PC-3 (cell line): ENCODE measurements around the gene IL17RC. TPM values are rescaled to one million over a fixed set of nuclear protein-coding genes. Genes with fewer than 3 reads are reported as not detected.

Source experiments
- ATAC-seq: fragments of 200-7000 bp; cut with Tn5 transposase; 2 replicates; pipeline ENCODE4 v1.9.1; 2020; ENCODE audit warnings: mild to moderate bottlenecking, moderate library complexity
- BruUV-seq: library from RNA; stranded (reverse); fragments of 400-500 nt; replicated peaks from 2 replicates; lab custom pipeline; 2021; lab: Mats Ljungman, UMichigan
- CTCF ChIA-PET: fragments of 300-600 bp; sonication (Branson Sonifier 250); formaldehyde crosslinking; loops from one replicate; lab custom pipeline; 2022; ENCODE audit warnings: antibody characterized with exemption; lab: Charles Lee
- POLR2A ChIA-PET: fragments of 300-600 bp; sonication (Branson Sonifier 250); formaldehyde crosslinking; loops from one replicate; lab custom pipeline; 2022; ENCODE audit warnings: antibody characterized with exemption; ENCODE audit not compliant: unreplicated experiment; lab: Charles Lee
- DNase-seq: peaks from one replicate; pipeline ENCODE4 v3.0.0-alpha.2; 2015
- H2AFZ ChIP-seq: fragments of 300-600 bp; sonication (generic); 2 replicates; pipeline ENCODE4 v1.6.0; 2016; ENCODE audit warnings: antibody characterized with exemption, low read length
- H3F3A ChIP-seq: fragments of 300-600 bp; sonication (generic); one replicate; pipeline ENCODE4 v1.6.0; 2017; ENCODE audit warnings: antibody characterized with exemption, low read length, control low read depth, mild to moderate bottlenecking; ENCODE audit not compliant: unreplicated experiment
- H3K27ac ChIP-seq: fragments of 300-600 bp; sonication (generic); 2 replicates; pipeline ENCODE4 v1.5.1; 2016; ENCODE audit warnings: mild to moderate bottlenecking, low read length
- H3K27me3 ChIP-seq: fragments of 300-600 bp; sonication (generic); 2 replicates; pipeline ENCODE4 v1.6.1; 2016; ENCODE audit warnings: low read length, mixed read lengths
- H3K36me3 ChIP-seq: fragments of 300-600 bp; sonication (generic); 2 replicates; pipeline ENCODE4 v1.6.1; 2016; ENCODE audit warnings: low read depth, mixed run types, low read length, mixed read lengths
- H3K4me1 ChIP-seq: fragments of 300-600 bp; sonication (generic); 2 replicates; pipeline ENCODE4 v1.5.1; 2016; ENCODE audit warnings: low read length; ENCODE audit not compliant: insufficient read depth
- H3K4me2 ChIP-seq: fragments of 300-600 bp; sonication (generic); 2 replicates; pipeline ENCODE4 v1.6.0; 2016; ENCODE audit warnings: low read length
- H3K4me3 ChIP-seq: fragments of 300-600 bp; sonication (generic); 2 replicates; pipeline ENCODE4 v1.5.1; 2016; ENCODE audit warnings: mild to moderate bottlenecking, low read length, mixed read lengths
- H3K79me2 ChIP-seq: fragments of 300-600 bp; sonication (generic); 2 replicates; pipeline ENCODE4 v1.6.1; 2017; ENCODE audit warnings: low read length, mixed read lengths
- H3K9ac ChIP-seq: fragments of 300-600 bp; sonication (generic); 2 replicates; pipeline ENCODE4 v1.6.0; 2016; ENCODE audit warnings: mild to moderate bottlenecking, low read length
- H3K9me2 ChIP-seq: fragments of 300-600 bp; sonication (generic); replicated peaks from 2 replicates; pipeline ENCODE4 v1.6.1; 2016; ENCODE audit warnings: mixed run types, low read length, mixed read lengths
- H3K9me3 ChIP-seq: fragments of 300-600 bp; sonication (generic); 2 replicates; pipeline ENCODE4 v1.6.1; 2016; ENCODE audit warnings: low read length, mixed read lengths
- H4K20me1 ChIP-seq: fragments of 300-600 bp; sonication (generic); 2 replicates; pipeline ENCODE4 v1.6.1; 2016; ENCODE audit warnings: low read length, mixed read lengths
- CTCF ChIP-seq: fragments of 300-600 bp; sonication (generic); conservative IDR thresholded peaks from 2 replicates; pipeline ENCODE4 v1.5.1; 2017; ENCODE audit warnings: antibody characterized with exemption, low read depth, mild to moderate bottlenecking, low read length
- EZH2 ChIP-seq: fragments of 300-600 bp; sonication (generic); IDR thresholded peaks from one replicate; pipeline ENCODE4 v1.6.1; 2017; ENCODE audit warnings: antibody characterized with exemption, mild to moderate bottlenecking, low read length; ENCODE audit not compliant: unreplicated experiment
- EZH2phosphoT487 ChIP-seq: fragments of 300-600 bp; sonication (generic); IDR thresholded peaks from 2 replicates; pipeline ENCODE4 v1.6.1; 2018; ENCODE audit warnings: mild to moderate bottlenecking, antibody characterized with exemption, low read length, borderline replicate concordance
- intact Hi-C: fragments of 100-400 bp; cut with micrococcal nuclease; formaldehyde crosslinking; loops from 2 replicates; pipeline ENCODE4 v1.9.0; 2023
- total RNA-seq: library from RNA; depleted of rRNA; stranded (reverse); fragments of >200 nt; gene quantifications from 2 replicates; pipeline ENCODE4 v1.2.3, GENCODE V29; 2014

Gene IL17RC
- total RNA-seq, 1 experiment from 2014 or later = 116 TPM

- Histone ChIP-seq H3K9ac (no peak overlapping the region), H3K4me1 (peaks cover 15% of the 10 kb centered on the region), H3F3A (peaks cover 4% of the 10 kb centered on the region), H3K27ac (no peak overlapping the region), H4K20me1 (no peaks in the 10 kb centered on the region), H3K79me2 (peaks cover 9% of the 10 kb centered on the region), H3K27me3 (no peaks in the 10 kb centered on the region), H3K4me3 (no peak overlapping the region), H2AFZ (no peak overlapping the region), H3K4me2 (no peak overlapping the region), H3K36me3 (no peaks in the 10 kb centered on the region), H3K9me2 (no peaks in the 10 kb centered on the region), H3K9me3 (no peaks in the 10 kb centered on the region)
- DNase-seq (no peak), ATAC-seq (no peak)
- BruUV-seq = no TSS peak
- TF ChIP-seq EZH2 (no peak), CTCF (no peak), EZH2phosphoT487 (no peak)
- ChIA-PET POLR2A (no interaction called here), CTCF (no interaction called here)
- intact Hi-C loops = no loop called here
Measured at GRCh38 chr3:9886328-9886727, 30.6 kb upstream of the IL17RC start.

- POLR2A ChIA-PET = no interaction called here
- intact Hi-C loops = no loop called here
- no peak for ATAC-seq
- H3K4me1 ChIP-seq = peaks cover 21% of the 10 kb centered on the region
- no peak overlapping the region for H3K27ac ChIP-seq
- no peak for TF ChIP-seq EZH2phosphoT487
- H3K9me2 ChIP-seq = no peaks in the 10 kb centered on the region
- no peak overlapping the region for H3K4me3 ChIP-seq
- peaks cover 4% of the 10 kb centered on the region for H3F3A ChIP-seq
- no peaks in the 10 kb centered on the region for H3K36me3 ChIP-seq
- no peak overlapping the region for H3K9ac ChIP-seq
- no TSS peak for BruUV-seq
- H2AFZ ChIP-seq = no peak overlapping the region
- peaks cover 20% of the 10 kb centered on the region for H3K79me2 ChIP-seq
- no peaks in the 10 kb centered on the region for H3K27me3 ChIP-seq
- DNase-seq = no peak
- no peak overlapping the region for H3K4me2 ChIP-seq
- no peaks in the 10 kb centered on the region for H3K9me3 ChIP-seq
- CTCF ChIA-PET = no interaction called here
- H4K20me1 ChIP-seq = no peaks in the 10 kb centered on the region
Measured at GRCh38 chr3:9887480-9887879, 29.4 kb upstream of the IL17RC start.

- ChIA-PET POLR2A (no interaction called here), CTCF (no interaction called here)
- Histone ChIP-seq H3K9me3 (no peaks in the 10 kb centered on the region), H3K9ac (no peak overlapping the region), H2AFZ (no peak overlapping the region), H3K4me1 (peaks cover 31% of the 10 kb centered on the region), H3K27me3 (no peaks in the 10 kb centered on the region), H3K9me2 (no peaks in the 10 kb centered on the region), H4K20me1 (no peaks in the 10 kb centered on the region), H3K4me3 (no peak overlapping the region), H3K27ac (no peak overlapping the region), H3F3A (peaks cover 8% of the 10 kb centered on the region), H3K36me3 (peaks cover 9% of the 10 kb centered on the region; the same call in 1 of the 2 replicates), H3K79me2 (peaks cover 31% of the 10 kb centered on the region), H3K4me2 (no peak overlapping the region)
- DNase-seq = no peak
- intact Hi-C loops = no loop called here
- BruUV-seq = no TSS peak
- TF ChIP-seq EZH2 (no peak), CTCF (no peak), EZH2phosphoT487 (no peak)
- ATAC-seq = no peak
Measured at GRCh38 chr3:9888540-9888939, 28.4 kb upstream of the IL17RC start.
